ENCODE results near the gene ACSL5. TPM values are rescaled to one million over a fixed set of nuclear protein-coding genes. Genes with fewer than 3 reads are reported as not detected.

ACSL5 gene
- total and polyA plus RNA-seq, 2 of the 4 experiments (the other 2 are of a cell fraction) = 0.87 to 1.3 TPM

DNA sequence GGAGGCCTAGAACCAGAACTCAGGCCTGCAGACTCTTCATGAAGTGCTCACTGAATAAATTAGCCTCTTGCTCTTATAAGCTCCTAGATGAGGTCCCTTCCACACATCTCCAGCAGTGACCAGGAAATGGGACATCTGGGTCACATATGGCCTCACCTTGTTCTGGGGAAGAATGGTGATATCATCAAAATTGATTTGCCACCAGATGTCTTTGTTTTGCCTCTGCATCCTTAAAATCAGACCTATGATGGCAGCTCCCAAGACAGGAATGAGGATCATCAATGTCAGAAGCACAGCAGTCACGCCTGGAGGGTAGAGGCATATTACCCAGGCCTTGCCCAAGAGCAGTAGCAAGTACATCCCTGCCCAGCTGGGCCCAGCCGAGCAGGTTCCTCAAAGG lies 33.3 kb upstream of the ACSL5 start:
- dilution Hi-C loops (cut with HindIII; ENCODE audit: low sequenced_read_pairs, unreplicated experiment) (no loop called here), intact Hi-C loops (cut with micrococcal nuclease) (no loop called here), in situ Hi-C loops (cut with MboI; ENCODE audit: low sequenced_read_pairs) (no loop called here)
- Histone ChIP-seq H3K79me1 (ENCODE audit: low read depth in 1 of 2, low read length in 2 of 2) (no peaks in the 10 kb centered on the region), H3K4me2 (ENCODE audit: low read depth, low read length) (no peak overlapping the region), H3K14ac (replicated peaks; ENCODE audit: low read depth, low read length) (no peak overlapping the region), H2AFZ (replicated peaks; ENCODE audit: low read length, poor library complexity) (no peak overlapping the region), H3K4me3 (ENCODE audit: insufficient read depth, low read depth, low read length) (no peak overlapping the region), H3K36me3 (ENCODE audit: control insufficient read depth, insufficient read depth, low read length) (no peaks in the 10 kb centered on the region), H4K20me1 (ENCODE audit: insufficient read depth, low read length) (no peaks in the 10 kb centered on the region), H3K4me1 (ENCODE audit: control insufficient read depth, insufficient read depth, low read length) (no peaks in the 10 kb centered on the region), H3K18ac (ENCODE audit: low read depth, low read length) (no peak overlapping the region), H3K9ac (ENCODE audit: low read depth, low read length) (no peak overlapping the region), H2BK5ac (ENCODE audit: low read depth, low read length, poor library complexity, severe bottlenecking) (no peak overlapping the region), H2BK15ac (ENCODE audit: low read depth, low read length) (no peak overlapping the region), H2AK5ac (ENCODE audit: low read depth, low read length) (no peak overlapping the region), H3K56ac (ENCODE audit: extremely low read depth, insufficient read depth, low read length) (no peak overlapping the region), H3K27me3 (ENCODE audit: control insufficient read depth, insufficient read depth, low read length) (no peaks in the 10 kb centered on the region), H3K9me3 (ENCODE audit: control insufficient read depth, insufficient read depth, low read length) (no peaks in the 10 kb centered on the region), H2BK20ac (ENCODE audit: low read depth, low read length) (no peak overlapping the region), H3K27ac (ENCODE audit: insufficient read depth, low read length) (no peak overlapping the region), H3K9me1 (ENCODE audit: insufficient read depth, low read length) (no peaks in the 10 kb centered on the region), H3K4ac (ENCODE audit: low read depth, low read length) (no peak overlapping the region), H2BK120ac (ENCODE audit: low read depth, low read length) (no peak overlapping the region), H4K8ac (ENCODE audit: low read depth in 2 of 2, low read length in 2 of 2) (no peak overlapping the region), H3K23ac (ENCODE audit: low read depth, low read length) (no peak overlapping the region), H4K5ac (ENCODE audit: low read depth, low read length) (no peak overlapping the region), H4K91ac (ENCODE audit: insufficient read depth, low read depth, low read length) (no peak overlapping the region), H2AK9ac (replicated peaks; ENCODE audit: low read depth, low read length, poor library complexity) (no peak overlapping the region)
- 29% methylated on average over 2 of the region's 2 CpGs; no CpG with 5 or more reads in 1 of the 2 experiments for WGBS, 2 experiments (ENCODE audit: extremely low coverage in 2 of 2, insufficient read length in 1 of 2)
- ATAC-seq (ENCODE audit: low read depth) (no peak), DNase-seq (no peak)
- no TSS peak for BruUV-seq (replicated peaks)
- ChIA-PET POLR2A (ENCODE audit: unreplicated experiment) (no interaction called here), CTCF (no interaction called here)
- TF ChIP-seq CEBPB (IDR thresholded peaks at IDR 0.05; ENCODE audit: low read depth, low read length) = no peak
- TF ChIP-seq MXI1 (IDR thresholded peaks at IDR 0.05; ENCODE audit: borderline replicate concordance, low read depth, low read length) = no peak
- TF ChIP-seq NFE2L2 (IDR thresholded peaks at IDR 0.05; ENCODE audit: low read depth, low read length) = no peak
- TF ChIP-seq RAD21 (IDR thresholded peaks at IDR 0.05; ENCODE audit: low read length) = no peak
- TF ChIP-seq RCOR1 (IDR thresholded peaks at IDR 0.05; ENCODE audit: insufficient replicate concordance, low read length) = no peak
- TF ChIP-seq SMC3 (IDR thresholded peaks at IDR 0.05; ENCODE audit: low read depth, low read length) = no peak
- no peak for TF ChIP-seq POLR2A (IDR thresholded peaks at IDR 0.05; ENCODE audit: low read depth, low read length)
- TF ChIP-seq, protein P1, sequence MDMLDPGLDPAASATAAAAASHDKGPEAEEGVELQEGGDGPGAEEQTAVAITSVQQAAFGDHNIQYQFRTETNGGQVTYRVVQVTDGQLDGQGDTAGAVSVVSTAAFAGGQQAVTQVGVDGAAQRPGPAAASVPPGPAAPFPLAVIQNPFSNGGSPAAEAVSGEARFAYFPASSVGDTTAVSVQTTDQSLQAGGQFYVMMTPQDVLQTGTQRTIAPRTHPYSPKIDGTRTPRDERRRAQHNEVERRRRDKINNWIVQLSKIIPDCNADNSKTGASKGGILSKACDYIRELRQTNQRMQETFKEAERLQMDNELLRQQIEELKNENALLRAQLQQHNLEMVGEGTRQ (IDR thresholded peaks at IDR 0.05; ENCODE audit: low read depth, low read length) = no peak
- TF ChIP-seq, protein P2, sequence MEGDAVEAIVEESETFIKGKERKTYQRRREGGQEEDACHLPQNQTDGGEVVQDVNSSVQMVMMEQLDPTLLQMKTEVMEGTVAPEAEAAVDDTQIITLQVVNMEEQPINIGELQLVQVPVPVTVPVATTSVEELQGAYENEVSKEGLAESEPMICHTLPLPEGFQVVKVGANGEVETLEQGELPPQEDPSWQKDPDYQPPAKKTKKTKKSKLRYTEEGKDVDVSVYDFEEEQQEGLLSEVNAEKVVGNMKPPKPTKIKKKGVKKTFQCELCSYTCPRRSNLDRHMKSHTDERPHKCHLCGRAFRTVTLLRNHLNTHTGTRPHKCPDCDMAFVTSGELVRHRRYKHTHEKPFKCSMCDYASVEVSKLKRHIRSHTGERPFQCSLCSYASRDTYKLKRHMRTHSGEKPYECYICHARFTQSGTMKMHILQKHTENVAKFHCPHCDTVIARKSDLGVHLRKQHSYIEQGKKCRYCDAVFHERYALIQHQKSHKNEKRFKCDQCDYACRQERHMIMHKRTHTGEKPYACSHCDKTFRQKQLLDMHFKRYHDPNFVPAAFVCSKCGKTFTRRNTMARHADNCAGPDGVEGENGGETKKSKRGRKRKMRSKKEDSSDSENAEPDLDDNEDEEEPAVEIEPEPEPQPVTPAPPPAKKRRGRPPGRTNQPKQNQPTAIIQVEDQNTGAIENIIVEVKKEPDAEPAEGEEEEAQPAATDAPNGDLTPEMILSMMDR (conservative IDR thresholded peaks at IDR 0.05; ENCODE audit: low read depth, low read length) = no peak
- no peak for TF ChIP-seq FOS (IDR thresholded peaks at IDR 0.05; ENCODE audit: low read depth, low read length)
- TF ChIP-seq ELK1 (IDR thresholded peaks at IDR 0.05; ENCODE audit: borderline replicate concordance, low read depth, low read length) = no peak

All from IMR-90 (cell line).